HG02763 (cell line): ENCODE measurements around the gene EXT2.
A peak's percentile ranks its signal among the peaks of the same experiment; 100 is the strongest.

ENCODE experiments used
- ATAC-seq: cut with Tn5 transposase; IDR thresholded peaks from one replicate; pipeline ENCODE4 v1.9.1; 2021; ENCODE audit warnings: mild to moderate bottlenecking, moderate library complexity; ENCODE audit not compliant: unreplicated experiment

Gene EXT2

DNA sequence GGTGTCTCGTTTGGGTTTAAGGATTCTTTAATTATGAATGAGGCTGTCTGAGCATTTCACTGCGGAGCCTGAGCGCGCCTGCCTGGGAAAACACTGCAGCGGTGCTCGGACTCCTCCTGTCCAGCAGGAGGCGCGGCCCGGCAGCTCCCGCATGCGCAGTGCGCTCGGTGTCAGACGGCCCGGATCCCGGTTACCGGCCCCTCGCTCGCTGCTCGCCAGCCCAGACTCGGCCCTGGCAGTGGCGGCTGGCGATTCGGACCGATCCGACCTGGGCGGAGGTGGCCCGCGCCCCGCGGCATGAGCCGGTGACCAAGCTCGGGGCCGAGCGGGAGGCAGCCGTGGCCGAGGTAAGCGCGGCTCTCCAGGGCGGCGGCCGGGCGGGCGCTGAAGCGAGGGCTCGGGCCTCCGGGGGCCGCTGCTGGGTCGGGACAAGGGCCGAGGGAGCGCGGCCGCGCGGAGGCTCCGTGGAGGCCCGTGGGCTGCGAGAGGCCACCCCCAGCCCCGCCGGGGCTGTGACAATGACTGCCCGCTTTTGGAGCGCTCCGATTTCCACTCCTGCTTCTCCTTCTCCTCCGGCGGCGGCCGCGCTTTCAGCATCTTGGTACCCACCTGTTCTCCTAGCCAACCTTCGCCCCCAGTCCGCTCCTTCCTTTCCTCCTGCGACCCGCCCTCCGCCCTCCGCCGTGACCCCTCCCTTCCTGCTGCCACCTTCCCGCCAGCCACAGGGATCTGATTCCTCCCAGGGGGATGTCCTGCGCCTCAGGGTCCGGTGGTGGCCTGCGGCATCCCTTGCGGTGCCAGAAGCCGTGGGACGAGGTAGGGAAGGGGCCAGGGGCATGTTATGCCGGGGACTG is at the start of gene EXT2:
Gene EXT2 (plus strand): TSS at position 173 of the 854 bp plus-strand sequence. CDS start 12,035 bp downstream, outside the sequence.
- ATAC-seq, result peak; percentile 95

DNA sequence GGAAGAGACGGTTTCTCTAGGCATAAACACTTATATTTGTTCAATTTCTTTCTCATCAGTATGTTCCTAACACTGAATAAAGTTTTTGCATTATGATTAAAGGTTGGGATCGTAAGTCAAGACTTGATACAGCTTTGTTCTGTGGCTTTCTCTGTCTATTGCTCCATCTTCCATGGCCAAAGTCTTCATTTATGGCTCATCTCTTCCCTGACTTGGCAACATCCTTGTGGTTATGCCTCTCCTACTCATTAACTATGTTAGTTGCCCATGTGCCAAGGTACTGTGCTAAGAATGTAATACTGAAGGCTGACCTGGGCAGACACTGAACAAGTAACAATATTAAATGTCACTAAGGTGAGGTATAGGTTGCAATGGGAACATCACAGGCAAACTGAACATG is 49.3 kb upstream of the EXT2 start:
- ATAC-seq, result no peak

GRCh38 chr11:44047298-44047697 is 48.2 kb upstream of the EXT2 start:
- ATAC-seq, result no peak

GRCh38 chr11:44047931-44048431 is 47.5 kb upstream of the EXT2 start, which contains the start of gene ACCSL:
Gene ACCSL (plus strand): TSS chr11:44047981. CDS start chr11:44048037, 56 bp downstream.
- ATAC-seq, result no peak

DNA sequence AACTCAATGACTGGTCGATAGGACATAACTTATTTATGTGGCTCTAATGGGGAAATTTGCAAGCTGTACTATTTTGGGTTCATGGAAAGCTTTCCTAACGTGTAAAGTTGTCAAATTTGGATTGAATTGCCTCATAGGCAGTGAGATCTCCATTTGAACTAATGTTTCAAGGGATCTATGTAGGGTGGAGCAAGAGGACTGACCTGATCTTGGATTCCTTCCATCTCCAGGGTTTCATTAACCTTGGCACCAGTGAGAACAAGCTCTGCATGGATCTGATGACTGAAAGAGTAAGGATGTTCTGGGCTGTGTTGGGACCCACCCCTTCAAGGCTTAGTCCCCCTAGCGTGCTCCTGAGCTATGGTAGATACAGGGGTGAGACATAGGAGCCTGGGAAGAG is 45.6 kb upstream of the EXT2 start:
- ATAC-seq, result no peak

- no peak for ATAC-seq
Observed at GRCh38 chr11:44051171-44051570, 44.3 kb upstream of the EXT2 start.

GRCh38 chr11:44057340-44057739 is 38.1 kb upstream of the EXT2 start:
- no peak for ATAC-seq

- no peak for ATAC-seq
Observed at GRCh38 chr11:44058275-44058674, 37.2 kb upstream of the EXT2 start.

GRCh38 chr11:44065161-44065661 is 30.3 kb upstream of the EXT2 start:
- ATAC-seq, result no peak

- ATAC-seq, result peak; percentile 94
Observed at GRCh38 chr11:44065841-44066731, 29.4 kb upstream of the EXT2 start, which contains the start of gene ACCS. Gene ACCS (plus strand): TSS chr11:44066270. CDS start chr11:44067628, 1,358 bp downstream.

GRCh38 chr11:44066732-44067141 is 28.7 kb upstream of the EXT2 start:
- no peak for ATAC-seq

GRCh38 chr11:44067266-44067665 is 28.2 kb upstream of the EXT2 start:
- ATAC-seq, result no peak

GRCh38 chr11:44068180-44068579 is 27.3 kb upstream of the EXT2 start:
- no peak for ATAC-seq

- no peak for ATAC-seq
Observed at GRCh38 chr11:44071157-44071556, 24.3 kb upstream of the EXT2 start.

DNA sequence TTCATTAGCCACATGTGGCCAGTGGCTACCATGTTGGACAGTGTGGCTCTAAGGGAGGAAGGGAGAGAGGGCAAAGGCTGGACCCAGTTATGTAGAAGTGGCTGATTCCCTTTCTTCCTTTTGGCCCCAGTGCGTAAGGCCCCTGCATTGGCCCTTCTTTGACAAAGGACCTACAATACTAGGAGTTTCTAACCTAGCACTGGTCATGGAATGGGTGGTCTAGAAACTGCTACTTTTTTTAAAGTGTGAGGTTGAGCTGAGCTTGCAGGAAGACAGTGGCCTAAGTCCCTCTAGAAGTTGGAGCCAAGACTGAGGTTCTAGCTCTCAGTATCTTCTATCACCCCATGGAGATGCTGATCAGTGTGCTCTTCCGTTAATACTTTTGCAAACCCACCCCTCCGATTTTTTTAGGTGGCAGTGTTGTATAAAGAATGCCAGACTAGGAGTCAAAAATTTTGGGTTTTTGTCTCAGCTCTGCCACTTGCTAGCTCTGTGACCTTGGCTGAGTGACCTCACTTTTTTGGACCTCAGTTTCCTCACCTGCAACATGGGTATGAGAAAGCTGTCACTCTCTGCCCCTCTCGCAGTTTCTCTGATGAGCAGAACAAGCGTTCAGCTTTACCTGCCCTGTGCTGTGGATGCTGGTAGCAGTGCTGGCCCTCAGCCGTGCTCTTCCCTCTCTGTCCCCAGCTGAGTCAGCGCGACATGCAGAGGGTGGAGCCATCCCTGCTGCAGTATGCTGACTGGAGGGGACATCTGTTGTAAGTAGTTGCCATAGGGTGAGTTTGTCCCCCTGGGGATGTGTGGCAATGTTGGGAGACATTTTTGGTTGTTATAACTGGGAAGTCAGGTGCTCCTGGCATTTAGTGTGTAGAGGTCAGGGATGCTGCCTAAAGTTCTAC is 22.5 kb upstream of the EXT2 start:
- ATAC-seq, result no peak

GRCh38 chr11:44078794-44079193 is 16.7 kb upstream of the EXT2 start:
- ATAC-seq, result no peak

- ATAC-seq, result no peak
Observed at GRCh38 chr11:44079376-44079775, 16.1 kb upstream of the EXT2 start.

DNA sequence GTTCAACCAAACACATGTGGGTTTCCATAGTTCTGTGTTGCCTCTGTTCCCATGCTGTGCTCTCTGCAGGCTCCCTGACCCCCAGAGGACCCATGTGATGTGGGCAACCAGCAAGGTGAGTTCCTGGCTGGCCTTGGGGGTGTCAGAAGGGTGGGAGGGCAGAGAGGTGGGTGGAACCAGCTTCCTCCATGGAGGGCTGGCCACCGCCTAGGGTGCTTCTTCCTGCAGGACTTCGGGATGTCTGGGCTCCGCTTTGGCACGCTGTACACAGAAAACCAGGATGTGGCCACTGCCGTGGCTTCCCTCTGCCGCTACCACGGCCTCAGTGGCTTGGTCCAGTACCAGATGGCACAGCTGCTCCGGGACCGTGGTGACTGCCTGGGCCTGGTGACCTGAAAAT is 14.5 kb upstream of the EXT2 start:
- ATAC-seq, result no peak

DNA sequence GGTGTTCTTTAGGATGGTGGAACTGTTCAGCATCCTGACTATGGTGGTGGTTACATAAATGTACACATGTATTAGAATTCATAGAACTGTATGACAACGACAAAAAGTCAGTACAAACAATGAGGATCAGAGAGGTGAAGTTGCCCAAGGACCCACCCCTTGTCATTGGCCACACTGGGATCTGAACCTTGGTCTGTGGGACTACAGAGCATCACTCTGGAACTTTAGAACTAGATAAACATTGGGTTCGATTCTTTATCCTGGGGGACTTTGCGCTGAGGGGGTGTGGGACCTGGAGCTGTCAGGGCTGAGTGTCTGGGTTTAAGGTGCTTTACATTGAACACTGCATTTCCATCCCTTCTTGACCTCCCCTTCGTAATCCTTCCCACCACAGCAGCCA is 12.8 kb upstream of the EXT2 start:
- no peak for ATAC-seq

DNA sequence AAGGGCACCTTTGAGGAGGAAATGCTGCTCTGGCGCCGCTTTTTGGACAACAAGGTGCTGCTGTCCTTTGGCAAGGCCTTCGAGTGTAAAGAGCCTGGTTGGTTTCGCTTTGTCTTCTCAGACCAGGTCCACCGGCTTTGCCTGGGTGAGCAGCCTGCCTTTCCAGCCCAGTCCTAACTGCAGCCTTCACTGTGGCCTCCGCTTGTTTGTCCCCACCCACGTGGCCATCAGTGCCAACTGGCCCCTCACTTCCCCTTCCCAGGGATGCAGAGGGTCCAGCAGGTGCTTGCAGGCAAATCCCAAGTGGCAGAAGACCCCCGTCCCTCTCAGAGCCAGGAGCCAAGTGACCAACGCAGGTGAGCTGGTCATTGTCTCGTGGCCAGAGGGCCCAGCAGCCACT is 12.0 kb upstream of the EXT2 start:
- no peak for ATAC-seq
